ENCODE measurements around the gene ZNF470. TPM values are rescaled to one million over a fixed set of nuclear protein-coding genes. Genes with fewer than 3 reads are reported as not detected.

The ZNF470 gene
- total and polyA plus RNA-seq, 2 of the 13 experiments (the other 11 are each of a cell fraction or from before 2014, with no cell fraction given), result not detected

DNA sequence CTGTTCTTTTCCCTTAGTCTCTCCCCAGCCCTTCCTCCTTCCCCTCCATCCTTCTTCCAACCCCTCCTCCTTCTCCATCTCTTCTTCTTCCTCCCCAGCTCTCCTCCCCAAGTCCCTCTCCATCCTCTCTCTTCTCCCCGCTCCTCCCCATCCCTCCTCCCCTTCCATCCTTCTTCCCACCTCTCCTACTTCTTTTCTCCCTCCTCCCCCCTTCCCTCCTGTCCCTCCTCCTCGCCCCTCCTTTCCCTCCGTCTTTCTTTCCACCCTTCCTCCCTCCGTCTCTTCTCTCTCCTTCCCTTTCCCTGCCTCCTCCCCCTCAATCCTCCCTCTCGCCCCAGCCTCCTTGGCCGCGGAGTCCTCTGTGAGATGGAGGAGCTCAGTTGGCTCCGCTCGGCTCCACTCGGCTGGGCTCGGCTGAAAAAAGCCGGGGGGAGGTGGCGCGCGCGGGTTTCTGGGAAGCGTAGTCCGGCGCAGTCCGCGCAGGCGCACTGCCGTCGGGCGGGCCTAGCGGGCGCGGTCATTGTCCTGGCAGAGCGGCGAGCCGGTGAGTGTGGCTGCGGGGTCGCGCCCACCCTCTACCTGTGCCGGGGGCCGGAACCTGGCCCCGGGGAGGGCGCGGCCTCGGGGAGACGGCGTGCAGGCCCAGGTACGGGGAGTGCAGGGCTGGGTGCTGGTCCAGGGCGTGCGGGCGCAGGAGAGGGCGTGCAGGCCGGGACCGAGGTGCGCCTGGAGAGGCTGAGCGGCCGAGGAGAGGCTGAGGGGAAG is 27.7 kb downstream of the ZNF470 start, which contains the start of gene ZNF71 (continued):
- TF ChIP-seq, protein P1, sequence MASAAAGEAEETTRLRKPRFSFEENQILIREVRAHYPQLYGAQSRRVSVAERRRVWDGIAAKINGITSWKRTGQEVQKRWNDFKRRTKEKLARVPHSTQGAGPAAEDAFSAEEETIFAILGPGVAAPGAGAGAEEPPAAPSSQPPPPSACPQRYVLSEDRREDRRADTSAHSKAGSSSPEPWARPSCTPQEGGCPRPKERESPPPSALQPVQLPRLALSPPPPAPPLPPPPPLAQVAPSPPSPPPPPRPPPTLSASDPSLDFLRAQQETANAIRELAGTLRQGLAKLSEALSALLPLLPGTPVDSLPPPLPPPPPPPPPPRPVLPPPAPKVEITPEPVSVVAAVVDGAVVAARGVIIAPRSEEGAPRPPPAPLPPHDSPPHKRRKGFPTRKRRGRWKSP (CRISPR knock-in tag; IDR thresholded peaks at IDR 0.05), result peak; percentile 23; the same call in 1 of the 2 replicates
- TF ChIP-seq ZNF674 (CRISPR knock-in tag; IDR thresholded peaks at IDR 0.05; ENCODE audit: low read depth) (no peak), MYNN (CRISPR knock-in tag; IDR thresholded peaks at IDR 0.05; ENCODE audit: low read depth) (no peak; the same call in 1 of the 2 replicates), ZNF264 (CRISPR knock-in tag; IDR thresholded peaks at IDR 0.05) (no peak), ZNF777 (CRISPR knock-in tag; IDR thresholded peaks at IDR 0.05) (peak; percentile 87), JDP2 (CRISPR knock-in tag; IDR thresholded peaks at IDR 0.05; ENCODE audit: borderline replicate concordance) (no peak), HES4 (CRISPR knock-in tag; IDR thresholded peaks at IDR 0.05; ENCODE audit: borderline replicate concordance) (0 out of 2 replicates have a peak, but pooled peaks have one; percentile 66), SP4 (CRISPR knock-in tag; IDR thresholded peaks at IDR 0.05) (0 out of 2 replicates have a peak, but pooled peaks have one; percentile 39), GMEB1 (CRISPR knock-in tag; IDR thresholded peaks at IDR 0.05; ENCODE audit: borderline replicate concordance) (peak; percentile 80), RBFOX2 (IDR thresholded peaks at IDR 0.05; ENCODE audit: low read depth, low read length) (peak; percentile 83), HNRNPK (IDR thresholded peaks at IDR 0.05; ENCODE audit: low read depth, low read length, poor library complexity, severe bottlenecking) (peak; percentile 90), PCBP1 (IDR thresholded peaks at IDR 0.05; ENCODE audit: borderline replicate concordance, low read depth, low read length) (peak; percentile 92; the same call in 1 of the 2 replicates), KIAA2018 (CRISPR knock-in tag; IDR thresholded peaks at IDR 0.05; ENCODE audit: borderline replicate concordance) (no peak)
- TF ChIP-seq, protein P2, sequence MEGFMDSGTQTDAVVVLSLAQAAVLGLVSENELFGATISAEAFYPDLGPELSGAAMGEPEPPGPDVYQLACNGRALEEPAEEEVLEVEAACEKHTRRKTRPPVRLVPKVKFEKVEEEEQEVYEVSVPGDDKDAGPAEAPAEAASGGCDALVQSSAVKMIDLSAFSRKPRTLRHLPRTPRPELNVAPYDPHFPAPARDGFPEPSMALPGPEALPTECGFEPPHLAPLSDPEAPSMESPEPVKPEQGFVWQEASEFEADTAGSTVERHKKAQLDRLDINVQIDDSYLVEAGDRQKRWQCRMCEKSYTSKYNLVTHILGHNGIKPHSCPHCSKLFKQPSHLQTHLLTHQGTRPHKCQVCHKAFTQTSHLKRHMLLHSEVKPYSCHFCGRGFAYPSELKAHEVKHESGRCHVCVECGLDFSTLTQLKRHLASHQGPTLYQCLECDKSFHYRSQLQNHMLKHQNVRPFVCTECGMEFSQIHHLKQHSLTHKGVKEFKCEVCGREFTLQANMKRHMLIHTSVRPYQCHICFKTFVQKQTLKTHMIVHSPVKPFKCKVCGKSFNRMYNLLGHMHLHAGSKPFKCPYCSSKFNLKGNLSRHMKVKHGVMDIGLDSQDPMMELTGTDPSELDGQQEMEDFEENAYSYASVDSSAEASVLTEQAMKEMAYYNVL (CRISPR knock-in tag; IDR thresholded peaks at IDR 0.05; ENCODE audit: borderline replicate concordance), result 0 out of 2 replicates have a peak, but pooled peaks have one; percentile 11
